ENCODE results near the gene YY1AP1.
"Not testable (repeated sequence)": the region's sequence is repeated elsewhere in the genome, so short reads cannot be mapped to it uniquely, and the experiment has no call there.

YY1AP1 gene

DNA sequence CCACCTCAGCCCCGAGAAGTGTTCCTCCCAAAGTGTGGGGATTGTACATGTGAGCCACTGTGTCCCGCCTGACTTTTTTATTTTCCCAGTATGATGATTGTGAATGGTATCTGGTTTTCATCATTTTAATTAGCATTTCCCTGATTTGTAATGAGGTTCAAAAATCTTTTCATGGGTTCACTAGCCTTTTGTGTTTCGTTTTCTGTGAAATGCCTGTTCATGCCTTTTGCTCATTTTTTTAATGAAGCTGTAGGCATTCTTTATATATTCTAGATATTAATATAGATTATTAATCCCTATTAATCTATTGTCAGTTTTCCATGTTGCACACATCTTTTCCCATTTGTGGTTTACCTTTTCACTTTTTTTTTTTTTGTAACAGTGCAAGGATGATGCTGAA is 20.8 kb upstream of the YY1AP1 start:
- Histone ChIP-seq H3K4me3 (ENCODE audit: low read length) (no peak overlapping the region), H3K9ac (ENCODE audit: low read length) (no peak overlapping the region), H3K27me3 (ENCODE audit: control insufficient read depth, insufficient read depth, low read length) (no peaks in the 10 kb centered on the region), H3K4me1 (ENCODE audit: control insufficient read depth, insufficient read depth, low read length) (no peaks in the 10 kb centered on the region), H3K36me3 (ENCODE audit: control insufficient read depth, insufficient read depth, low read length) (peaks cover 2% of the 10 kb centered on the region), H3K27ac (ENCODE audit: low read depth, low read length) (no peak overlapping the region)

DNA sequence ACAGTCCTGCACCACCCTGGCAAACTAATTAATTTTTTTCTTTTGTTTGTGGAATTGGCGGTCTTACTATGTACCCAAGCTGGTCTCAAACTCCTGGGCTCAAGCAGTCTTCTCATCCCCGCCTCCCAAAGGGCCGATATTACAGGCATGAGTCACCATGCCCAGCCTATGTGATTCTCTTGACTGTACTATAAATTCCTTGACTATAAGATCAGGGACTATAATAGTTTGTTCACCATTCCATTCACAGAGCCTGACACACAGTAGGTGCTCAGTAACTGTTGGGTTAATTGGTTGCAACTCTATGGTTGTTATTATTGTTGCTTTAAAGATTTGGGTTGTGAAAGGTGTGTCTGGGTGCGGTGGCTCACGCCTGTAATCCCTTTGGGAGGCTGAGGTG is 17.6 kb upstream of the YY1AP1 start:
- no peak overlapping the region for H3K9ac ChIP-seq (ENCODE audit: low read length)
- no peak overlapping the region for H3K27ac ChIP-seq (ENCODE audit: low read depth, low read length)
- no peaks in the 10 kb centered on the region for H3K4me1 ChIP-seq (ENCODE audit: control insufficient read depth, insufficient read depth, low read length)
- peaks cover 2% of the 10 kb centered on the region for H3K36me3 ChIP-seq (ENCODE audit: control insufficient read depth, insufficient read depth, low read length)
- H3K4me3 ChIP-seq (ENCODE audit: low read length) = no peak overlapping the region
- H3K27me3 ChIP-seq (ENCODE audit: control insufficient read depth, insufficient read depth, low read length) = no peaks in the 10 kb centered on the region

DNA sequence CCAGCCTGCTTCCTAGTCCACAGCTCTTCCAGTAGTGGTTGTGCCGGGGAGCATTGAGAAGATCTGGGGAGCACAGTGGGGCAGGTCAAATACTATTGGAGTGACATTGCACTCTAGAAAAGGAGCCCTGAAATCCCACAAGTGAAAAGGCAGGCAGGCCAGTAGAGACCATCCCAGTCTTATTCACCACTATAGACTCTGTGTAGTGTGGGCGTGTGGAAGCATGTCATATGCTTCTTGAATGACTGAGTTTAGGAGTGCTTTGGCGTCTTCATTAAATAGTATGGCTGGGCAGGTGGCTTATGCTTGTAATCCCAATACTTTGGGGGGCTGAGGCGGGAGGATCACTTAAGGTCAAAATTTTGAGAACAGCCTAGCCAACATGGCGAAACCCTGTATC is 15.8 kb upstream of the YY1AP1 start:
- not testable (repeated sequence) for H3K4me1 ChIP-seq (ENCODE audit: control insufficient read depth, insufficient read depth, low read length); H3K4me3 ChIP-seq (ENCODE audit: low read length); H3K27ac ChIP-seq (ENCODE audit: low read depth, low read length); H3K27me3 ChIP-seq (ENCODE audit: control insufficient read depth, insufficient read depth, low read length); H3K9ac ChIP-seq (ENCODE audit: low read length); H3K36me3 ChIP-seq (ENCODE audit: control insufficient read depth, insufficient read depth, low read length)

DNA sequence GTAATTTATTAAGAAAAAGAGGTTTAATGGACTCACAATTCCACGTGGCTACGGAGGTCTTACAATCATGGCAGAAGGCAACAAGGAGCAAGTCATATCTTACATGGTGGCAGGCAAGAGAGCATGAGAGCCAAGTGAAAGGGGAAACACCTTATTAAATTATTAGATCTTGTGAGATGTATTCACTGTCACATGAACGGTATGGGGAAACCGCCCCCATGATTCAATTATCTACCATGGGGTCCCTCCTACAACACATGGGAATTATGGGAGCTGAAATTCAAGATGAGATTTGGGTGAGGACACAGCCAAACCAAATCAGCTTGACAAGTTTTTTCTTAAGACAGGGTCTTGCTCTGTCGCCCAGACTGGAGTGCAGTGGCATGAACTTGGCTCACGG is 14.6 kb upstream of the YY1AP1 start:
- Histone ChIP-seq H3K36me3 (ENCODE audit: control insufficient read depth, insufficient read depth, low read length) (no peaks in the 10 kb centered on the region), H3K4me3 (ENCODE audit: low read length) (no peak overlapping the region), H3K27me3 (ENCODE audit: control insufficient read depth, insufficient read depth, low read length) (no peaks in the 10 kb centered on the region), H3K9ac (ENCODE audit: low read length) (no peak overlapping the region), H3K27ac (ENCODE audit: low read depth, low read length) (no peak overlapping the region), H3K4me1 (ENCODE audit: control insufficient read depth, insufficient read depth, low read length) (no peaks in the 10 kb centered on the region)

DNA sequence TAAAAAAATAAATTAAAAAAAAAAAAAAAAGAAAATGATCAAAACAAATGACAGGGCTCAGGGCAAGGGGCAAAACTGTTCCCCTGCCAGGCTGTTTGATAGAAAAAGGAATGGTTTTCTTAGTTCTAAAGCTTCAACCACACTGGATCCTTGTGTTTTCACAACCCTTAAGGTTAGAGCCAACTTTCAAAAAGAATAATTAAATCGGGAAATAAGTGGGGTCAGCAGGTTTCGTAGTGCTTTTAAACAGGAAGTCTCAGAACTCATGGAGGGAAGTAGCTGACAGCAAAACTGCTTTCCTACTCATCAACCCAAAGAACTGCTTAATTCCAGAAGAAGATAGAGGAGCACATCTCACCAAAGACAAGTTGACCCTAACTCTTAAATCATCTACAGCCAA is 13.1 kb upstream of the YY1AP1 start:
- not testable (repeated sequence) for H3K27ac ChIP-seq (ENCODE audit: low read depth, low read length); H3K9ac ChIP-seq (ENCODE audit: low read length); H3K36me3 ChIP-seq (ENCODE audit: control insufficient read depth, insufficient read depth, low read length); H3K27me3 ChIP-seq (ENCODE audit: control insufficient read depth, insufficient read depth, low read length); H3K4me1 ChIP-seq (ENCODE audit: control insufficient read depth, insufficient read depth, low read length); H3K4me3 ChIP-seq (ENCODE audit: low read length)

DNA sequence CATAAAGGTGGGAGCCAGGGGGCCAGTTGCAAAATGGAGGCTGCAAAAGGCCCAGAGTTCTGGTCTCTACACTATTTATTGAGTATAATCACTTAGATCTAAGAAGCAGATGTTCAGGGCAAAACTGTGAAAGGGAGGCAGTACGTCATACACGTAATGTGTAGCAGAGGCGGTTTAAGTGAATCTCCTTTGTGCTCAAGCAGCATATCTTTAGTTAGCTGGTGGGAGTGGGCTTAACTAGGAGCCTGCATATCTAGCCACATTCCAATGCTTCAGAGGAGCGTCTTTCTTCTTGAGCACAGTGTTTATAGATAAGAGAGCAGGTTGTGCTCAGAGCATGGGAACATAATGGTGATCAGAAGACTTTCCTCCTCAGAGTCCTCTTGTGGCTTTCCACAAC is 10.5 kb upstream of the YY1AP1 start:
- not testable (repeated sequence) for H3K4me3 ChIP-seq (ENCODE audit: low read length); H3K4me1 ChIP-seq (ENCODE audit: control insufficient read depth, insufficient read depth, low read length); H3K27ac ChIP-seq (ENCODE audit: low read depth, low read length); H3K36me3 ChIP-seq (ENCODE audit: control insufficient read depth, insufficient read depth, low read length); H3K27me3 ChIP-seq (ENCODE audit: control insufficient read depth, insufficient read depth, low read length); H3K9ac ChIP-seq (ENCODE audit: low read length)

DNA sequence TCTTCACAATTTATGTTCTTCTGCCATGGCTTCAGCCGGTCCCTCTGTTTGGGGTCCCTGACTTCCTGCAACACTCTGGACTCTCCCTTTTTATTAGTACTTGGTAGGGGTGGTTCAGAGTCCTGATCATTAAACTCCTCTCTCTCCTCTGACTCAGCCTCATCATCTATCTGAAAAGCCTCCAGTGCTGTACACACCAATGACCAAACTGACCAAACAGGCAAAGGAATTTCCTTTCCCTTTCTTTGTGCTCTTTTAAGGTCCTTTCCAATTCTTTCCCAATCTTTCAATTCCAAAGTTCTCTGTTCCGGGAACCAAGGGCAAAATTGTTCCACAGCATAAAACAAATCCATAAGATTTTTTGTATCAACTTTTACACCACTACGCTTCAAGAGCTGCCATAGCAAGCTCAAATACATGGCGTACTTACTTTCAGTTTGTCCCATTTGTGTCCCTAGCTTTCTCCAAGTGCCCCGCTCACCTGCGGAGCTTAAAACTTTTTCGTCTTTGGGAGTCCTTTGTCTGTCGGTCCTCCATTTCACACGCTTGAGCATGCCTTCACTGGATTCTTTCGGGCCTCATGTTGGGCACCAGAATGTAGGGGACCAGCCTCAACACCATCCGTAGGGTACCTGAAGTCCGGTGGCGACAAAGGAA is 9.9 kb upstream of the YY1AP1 start:
- H3K4me1 ChIP-seq (ENCODE audit: control insufficient read depth, insufficient read depth, low read length) = no peaks in the 10 kb centered on the region
- H3K9ac ChIP-seq (ENCODE audit: low read length) = no peak overlapping the region
- no peaks in the 10 kb centered on the region for H3K36me3 ChIP-seq (ENCODE audit: control insufficient read depth, insufficient read depth, low read length)
- H3K27ac ChIP-seq (ENCODE audit: low read depth, low read length) = no peak overlapping the region
- no peak overlapping the region for H3K4me3 ChIP-seq (ENCODE audit: low read length)
- H3K27me3 ChIP-seq (ENCODE audit: control insufficient read depth, insufficient read depth, low read length) = no peaks in the 10 kb centered on the region

DNA sequence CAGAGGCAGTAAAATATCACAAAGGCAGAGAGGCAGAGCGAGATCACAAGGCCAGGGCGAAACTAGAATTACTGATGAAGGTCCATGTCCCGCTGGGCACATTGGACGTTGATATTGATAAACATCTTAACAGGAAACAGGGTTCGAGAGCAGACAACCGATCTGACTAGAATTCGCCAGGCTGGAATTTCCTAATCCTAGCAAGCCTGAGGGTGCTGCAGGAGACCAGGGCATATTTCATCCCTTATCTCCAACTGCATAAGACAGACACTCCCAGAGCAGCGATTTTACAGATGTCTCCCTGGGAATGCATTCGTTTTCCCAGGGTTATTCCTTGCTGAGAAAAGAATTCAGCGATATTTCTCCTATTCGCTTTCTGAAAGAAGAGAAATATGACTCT is 9.0 kb upstream of the YY1AP1 start:
- H3K4me1 ChIP-seq (ENCODE audit: control insufficient read depth, insufficient read depth, low read length); H3K9ac ChIP-seq (ENCODE audit: low read length); H3K4me3 ChIP-seq (ENCODE audit: low read length); H3K36me3 ChIP-seq (ENCODE audit: control insufficient read depth, insufficient read depth, low read length); H3K27me3 ChIP-seq (ENCODE audit: control insufficient read depth, insufficient read depth, low read length); H3K27ac ChIP-seq (ENCODE audit: low read depth, low read length): not testable (repeated sequence)

DNA sequence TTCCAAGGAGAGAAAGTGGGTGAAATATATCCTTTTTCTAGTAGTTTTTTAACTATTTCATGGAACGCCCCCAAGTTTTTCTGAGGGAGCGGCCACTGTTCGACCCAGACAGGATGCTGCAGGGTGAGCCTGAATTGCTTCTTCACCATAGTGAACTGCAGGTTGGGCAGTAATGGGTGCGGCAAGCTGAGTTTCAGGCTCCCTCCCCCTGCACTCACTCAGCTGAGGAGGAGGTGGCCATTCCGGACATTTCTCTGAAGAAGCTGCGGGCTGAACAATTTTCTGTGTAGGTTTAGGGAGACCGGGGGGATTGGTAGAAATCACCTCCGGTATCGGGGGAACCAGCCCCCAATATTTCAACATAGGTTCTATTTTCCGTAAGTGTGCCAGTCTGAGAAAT is 8.5 kb upstream of the YY1AP1 start:
- no peak overlapping the region for H3K9ac ChIP-seq (ENCODE audit: low read length)
- no peaks in the 10 kb centered on the region for H3K4me1 ChIP-seq (ENCODE audit: control insufficient read depth, insufficient read depth, low read length)
- H3K4me3 ChIP-seq (ENCODE audit: low read length) = no peak overlapping the region
- H3K27me3 ChIP-seq (ENCODE audit: control insufficient read depth, insufficient read depth, low read length) = no peaks in the 10 kb centered on the region
- no peak overlapping the region for H3K27ac ChIP-seq (ENCODE audit: low read depth, low read length)
- H3K36me3 ChIP-seq (ENCODE audit: control insufficient read depth, insufficient read depth, low read length) = no peaks in the 10 kb centered on the region

DNA sequence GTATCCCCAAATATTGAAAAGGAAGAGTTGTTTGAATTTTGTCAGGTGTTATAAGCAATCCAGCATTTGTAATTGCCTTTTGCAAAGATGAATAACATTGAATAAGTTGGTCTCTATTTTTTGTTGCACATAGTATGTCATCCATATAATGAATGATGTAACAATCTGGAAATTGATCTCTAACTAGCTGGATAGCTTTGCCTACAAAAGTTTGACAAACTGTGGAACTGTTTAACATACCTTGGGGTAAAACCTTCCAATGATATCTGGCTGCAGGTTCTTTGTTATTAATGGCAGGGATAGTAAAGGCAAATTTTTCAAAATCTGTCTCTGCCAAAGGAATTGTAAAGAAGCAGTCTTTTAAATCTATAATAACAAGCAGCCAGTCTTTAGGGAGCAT is 8.0 kb upstream of the YY1AP1 start:
- Histone ChIP-seq H3K4me1 (ENCODE audit: control insufficient read depth, insufficient read depth, low read length) (no peaks in the 10 kb centered on the region), H3K27ac (ENCODE audit: low read depth, low read length) (no peak overlapping the region), H3K4me3 (ENCODE audit: low read length) (no peak overlapping the region), H3K9ac (ENCODE audit: low read length) (no peak overlapping the region), H3K36me3 (ENCODE audit: control insufficient read depth, insufficient read depth, low read length) (peaks cover 2% of the 10 kb centered on the region), H3K27me3 (ENCODE audit: control insufficient read depth, insufficient read depth, low read length) (no peaks in the 10 kb centered on the region)

DNA sequence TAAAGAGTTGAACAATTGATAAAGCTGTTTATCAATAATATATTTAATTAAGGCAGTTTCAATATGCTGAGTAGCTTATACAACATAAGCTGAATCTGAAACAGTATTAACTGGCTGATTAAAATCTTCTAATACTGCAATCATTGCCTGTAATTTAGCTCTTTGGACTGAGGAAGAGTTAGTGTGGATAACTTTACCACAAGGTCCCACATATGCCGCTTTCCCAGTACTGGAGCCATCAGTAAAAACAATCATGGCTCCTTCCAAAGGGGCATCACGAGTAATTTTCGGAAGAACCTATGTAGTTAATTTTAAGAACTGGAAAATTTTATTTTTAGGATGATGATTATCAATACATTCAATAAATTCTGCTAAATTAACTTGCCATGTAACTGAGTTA is 7.0 kb upstream of the YY1AP1 start:
- peaks cover 2% of the 10 kb centered on the region for H3K36me3 ChIP-seq (ENCODE audit: control insufficient read depth, insufficient read depth, low read length)
- H3K27me3 ChIP-seq (ENCODE audit: control insufficient read depth, insufficient read depth, low read length) = no peaks in the 10 kb centered on the region
- H3K4me3 ChIP-seq (ENCODE audit: low read length) = no peak overlapping the region
- H3K4me1 ChIP-seq (ENCODE audit: control insufficient read depth, insufficient read depth, low read length) = no peaks in the 10 kb centered on the region
- no peak overlapping the region for H3K27ac ChIP-seq (ENCODE audit: low read depth, low read length)
- no peak overlapping the region for H3K9ac ChIP-seq (ENCODE audit: low read length)

DNA sequence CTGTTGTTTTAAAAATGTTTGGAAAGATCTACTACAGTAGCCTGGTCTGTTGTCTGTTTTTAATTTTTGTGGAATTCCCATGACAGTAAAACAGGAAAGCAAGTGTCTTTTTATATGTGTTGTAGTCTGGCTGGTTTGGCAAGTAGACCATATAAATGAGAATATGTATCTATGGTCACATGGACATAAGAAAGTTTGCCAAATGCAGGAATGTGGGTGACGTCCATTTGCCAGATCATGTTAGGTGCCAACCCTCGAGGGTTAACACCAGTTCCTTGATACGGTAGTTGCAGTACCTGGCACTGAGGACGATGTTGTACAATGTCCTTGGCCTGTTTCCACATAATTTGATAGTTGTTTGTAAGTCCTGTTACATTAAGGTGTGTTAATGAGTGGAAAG is 6.5 kb upstream of the YY1AP1 start:
- no peaks in the 10 kb centered on the region for H3K4me1 ChIP-seq (ENCODE audit: control insufficient read depth, insufficient read depth, low read length)

DNA sequence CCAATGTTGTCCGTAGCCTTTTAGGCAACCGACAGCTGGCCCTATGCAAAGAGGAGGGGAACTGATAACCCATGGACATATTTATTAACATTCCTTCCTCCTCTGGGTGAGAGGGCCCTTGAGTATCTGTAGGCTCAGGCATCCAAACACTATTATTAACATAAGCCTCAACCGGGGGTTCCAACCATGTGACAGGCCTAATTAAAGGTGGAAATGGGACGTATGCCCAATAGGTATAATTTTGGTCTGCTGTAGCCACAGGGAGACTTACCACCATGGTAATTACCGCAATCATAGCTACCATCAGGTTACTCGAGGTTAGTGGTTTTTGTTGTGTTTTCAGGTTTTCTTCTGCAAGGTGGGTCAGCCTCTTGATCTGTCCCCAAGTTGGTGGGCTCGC is 5.6 kb upstream of the YY1AP1 start:
- no peak overlapping the region for H3K27ac ChIP-seq (ENCODE audit: low read depth, low read length)
- H3K4me1 ChIP-seq (ENCODE audit: control insufficient read depth, insufficient read depth, low read length) = no peaks in the 10 kb centered on the region
- no peaks in the 10 kb centered on the region for H3K27me3 ChIP-seq (ENCODE audit: control insufficient read depth, insufficient read depth, low read length)
- H3K4me3 ChIP-seq (ENCODE audit: low read length) = no peak overlapping the region
- peaks cover 2% of the 10 kb centered on the region for H3K36me3 ChIP-seq (ENCODE audit: control insufficient read depth, insufficient read depth, low read length)
- H3K9ac ChIP-seq (ENCODE audit: low read length) = no peak overlapping the region

More for the DNA sequence above, 6.5 kb upstream of the YY1AP1 start:
- peaks cover 2% of the 10 kb centered on the region for H3K36me3 ChIP-seq (ENCODE audit: control insufficient read depth, insufficient read depth, low read length)
- H3K27ac ChIP-seq (ENCODE audit: low read depth, low read length) = no peak overlapping the region
- no peak overlapping the region for H3K4me3 ChIP-seq (ENCODE audit: low read length)
- no peak overlapping the region for H3K9ac ChIP-seq (ENCODE audit: low read length)
- no peaks in the 10 kb centered on the region for H3K27me3 ChIP-seq (ENCODE audit: control insufficient read depth, insufficient read depth, low read length)
